ENCODE measurements around the gene SERPINA5. TPM values are rescaled to one million over a fixed set of nuclear protein-coding genes. Genes with fewer than 3 reads are reported as not detected.

Gene SERPINA5
- total RNA-seq, 1 donor = 0.36 TPM

DNA sequence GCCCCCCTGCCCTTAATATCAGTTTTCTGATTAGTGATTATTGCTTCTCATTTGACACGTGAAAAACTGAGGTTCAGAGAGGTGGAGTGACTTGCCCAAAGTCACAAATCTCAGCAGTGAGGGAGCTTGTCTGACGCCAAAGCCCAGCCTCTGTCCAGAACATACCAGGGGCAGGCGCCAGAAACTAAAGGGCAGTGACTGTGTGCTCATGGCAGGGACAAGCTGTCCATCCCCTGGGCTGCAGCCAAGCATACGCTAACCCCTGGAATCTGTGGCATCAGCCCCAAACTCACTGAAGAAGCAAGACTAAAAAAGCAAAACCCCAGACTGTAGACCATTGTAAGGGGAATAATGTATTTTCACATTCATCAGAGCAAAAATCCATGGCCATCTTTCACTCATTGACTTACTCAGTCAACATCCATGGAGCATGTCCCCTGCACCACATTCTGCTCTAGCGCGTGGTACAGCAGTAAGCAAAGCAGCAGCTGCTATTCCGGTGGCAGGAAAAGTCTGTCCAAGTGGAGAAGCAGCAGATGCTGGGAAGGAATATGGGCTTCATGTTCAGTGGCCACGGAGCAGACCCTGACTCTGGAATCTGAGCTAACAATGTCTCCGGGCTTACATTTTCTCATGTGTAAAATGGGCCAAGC lies 21.5 kb upstream of the SERPINA5 start:
- no peaks in the 10 kb centered on the region for H3K9me3 ChIP-seq (ENCODE audit: low read depth, low read length)
- no peaks in the 10 kb centered on the region for H3K79me2 ChIP-seq (ENCODE audit: insufficient read depth, low read length)
- no peak overlapping the region for H3K27ac ChIP-seq (ENCODE audit: low read depth, low read length)
- no peaks in the 10 kb centered on the region for H3K27me3 ChIP-seq (ENCODE audit: insufficient read depth, low read length)
- H2AFZ ChIP-seq (ENCODE audit: low read length) = no peak overlapping the region
- no peak overlapping the region for H3K4me3 ChIP-seq (ENCODE audit: insufficient read depth, low read length)
- no peaks in the 10 kb centered on the region for H3K4me1 ChIP-seq (ENCODE audit: insufficient read depth, low read length)
- H3K4me2 ChIP-seq (ENCODE audit: insufficient read depth, low read length) = no peak overlapping the region
- DNase-seq (ENCODE audit: insufficient read length, low spot score, missing footprints) = peak; percentile 80
- TF ChIP-seq, protein P1, sequence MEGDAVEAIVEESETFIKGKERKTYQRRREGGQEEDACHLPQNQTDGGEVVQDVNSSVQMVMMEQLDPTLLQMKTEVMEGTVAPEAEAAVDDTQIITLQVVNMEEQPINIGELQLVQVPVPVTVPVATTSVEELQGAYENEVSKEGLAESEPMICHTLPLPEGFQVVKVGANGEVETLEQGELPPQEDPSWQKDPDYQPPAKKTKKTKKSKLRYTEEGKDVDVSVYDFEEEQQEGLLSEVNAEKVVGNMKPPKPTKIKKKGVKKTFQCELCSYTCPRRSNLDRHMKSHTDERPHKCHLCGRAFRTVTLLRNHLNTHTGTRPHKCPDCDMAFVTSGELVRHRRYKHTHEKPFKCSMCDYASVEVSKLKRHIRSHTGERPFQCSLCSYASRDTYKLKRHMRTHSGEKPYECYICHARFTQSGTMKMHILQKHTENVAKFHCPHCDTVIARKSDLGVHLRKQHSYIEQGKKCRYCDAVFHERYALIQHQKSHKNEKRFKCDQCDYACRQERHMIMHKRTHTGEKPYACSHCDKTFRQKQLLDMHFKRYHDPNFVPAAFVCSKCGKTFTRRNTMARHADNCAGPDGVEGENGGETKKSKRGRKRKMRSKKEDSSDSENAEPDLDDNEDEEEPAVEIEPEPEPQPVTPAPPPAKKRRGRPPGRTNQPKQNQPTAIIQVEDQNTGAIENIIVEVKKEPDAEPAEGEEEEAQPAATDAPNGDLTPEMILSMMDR (IDR thresholded peaks at IDR 0.05; ENCODE audit: extremely low read depth, low read depth, low read length) = no peak
- H4K20me1 ChIP-seq (ENCODE audit: insufficient read depth, low read length) = no peaks in the 10 kb centered on the region
- H3K36me3 ChIP-seq (ENCODE audit: insufficient read depth, low read length) = no peaks in the 10 kb centered on the region

DNA sequence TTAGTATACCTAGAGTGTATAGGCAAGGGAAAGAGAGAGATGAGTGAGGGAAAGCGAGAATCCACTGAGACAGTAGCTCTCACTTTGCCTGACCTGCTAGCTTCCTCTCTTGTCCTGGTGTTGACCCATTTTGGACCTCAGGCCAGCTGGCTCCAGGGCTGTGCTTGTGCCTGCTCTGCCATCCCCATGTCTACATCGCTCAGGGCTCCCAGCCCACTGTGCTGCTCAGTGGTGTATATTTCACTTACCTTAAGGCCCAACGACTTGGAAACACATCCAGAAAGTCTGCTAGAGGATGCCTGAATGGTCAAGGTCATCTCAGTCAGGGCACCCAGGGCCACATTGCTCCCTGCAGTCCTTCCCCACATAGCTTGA lies 20.9 kb upstream of the SERPINA5 start:
- H3K79me2 ChIP-seq (ENCODE audit: insufficient read depth, low read length) = no peaks in the 10 kb centered on the region
- no peak overlapping the region for H3K27ac ChIP-seq (ENCODE audit: low read depth, low read length)
- H3K4me2 ChIP-seq (ENCODE audit: insufficient read depth, low read length) = no peak overlapping the region
- H3K36me3 ChIP-seq (ENCODE audit: insufficient read depth, low read length) = no peaks in the 10 kb centered on the region
- DNase-seq (ENCODE audit: insufficient read length, low spot score, missing footprints) = no peak
- H4K20me1 ChIP-seq (ENCODE audit: insufficient read depth, low read length) = no peaks in the 10 kb centered on the region
- TF ChIP-seq, protein P1 (IDR thresholded peaks at IDR 0.05; ENCODE audit: extremely low read depth, low read depth, low read length) = no peak
- H3K9me3 ChIP-seq (ENCODE audit: low read depth, low read length) = no peaks in the 10 kb centered on the region
- peaks cover 4% of the 10 kb centered on the region for H3K4me1 ChIP-seq (ENCODE audit: insufficient read depth, low read length)
- no peak overlapping the region for H3K4me3 ChIP-seq (ENCODE audit: insufficient read depth, low read length)
- no peak overlapping the region for H2AFZ ChIP-seq (ENCODE audit: low read length)
- H3K27me3 ChIP-seq (ENCODE audit: insufficient read depth, low read length) = no peaks in the 10 kb centered on the region

DNA sequence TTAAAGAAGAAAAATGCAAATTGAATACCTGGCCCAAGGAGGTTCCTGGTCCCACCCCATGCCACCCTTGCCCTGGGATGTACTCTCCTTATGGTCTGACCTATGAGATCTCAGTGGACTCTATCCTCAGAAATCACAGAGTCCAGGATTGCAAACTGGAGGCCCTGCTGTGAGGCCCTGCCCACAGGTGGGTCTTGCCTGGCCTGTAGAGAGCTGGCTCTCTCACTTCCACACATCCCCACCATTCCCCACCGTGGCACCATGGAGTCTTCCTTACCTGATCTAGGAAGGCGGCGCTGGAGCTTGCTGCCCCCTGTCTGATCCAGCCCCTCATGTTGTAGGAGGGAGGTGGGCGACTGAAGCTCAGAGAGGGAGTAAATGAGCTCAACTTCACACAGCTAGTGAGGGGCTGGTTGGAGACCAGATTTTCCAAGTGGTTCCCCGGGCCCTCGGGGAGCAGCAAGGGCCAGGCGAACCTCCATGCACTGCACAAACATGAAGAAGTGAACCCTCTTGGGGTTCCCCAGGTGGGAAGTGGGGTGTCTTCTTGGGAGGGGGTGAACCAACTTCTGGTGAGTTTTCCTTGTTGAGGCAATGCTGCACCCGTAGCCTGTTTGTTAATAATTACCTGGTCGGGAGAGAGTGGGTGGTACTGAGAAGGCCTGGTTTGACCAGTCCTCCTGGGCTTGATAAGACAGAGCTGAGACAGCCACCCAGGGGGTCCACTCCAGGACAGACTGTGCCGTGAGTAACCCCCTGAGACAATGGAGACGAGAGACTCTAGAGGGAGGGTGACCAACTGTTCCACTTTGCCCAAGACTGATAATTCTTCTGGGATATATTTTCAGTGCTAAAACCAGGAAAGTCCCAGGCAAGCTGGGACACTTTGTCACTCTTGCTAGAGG lies 20.2 kb upstream of the SERPINA5 start, which contains the start of gene SERPINA4:
Gene SERPINA4 (plus strand): TSS at position 692 of the 905 bp plus-strand sequence. CDS start 2,041 bp downstream, outside the sequence.
- no peaks in the 10 kb centered on the region for H3K9me3 ChIP-seq (ENCODE audit: low read depth, low read length)

More for the DNA sequence above, 20.2 kb upstream of the SERPINA5 start, which contains the start of gene SERPINA4:
- no peak within 1 kb of the TSS for H3K4me3 ChIP-seq (ENCODE audit: insufficient read depth, low read length)
- no peak within 1 kb of the TSS for H3K27ac ChIP-seq (ENCODE audit: low read depth, low read length)
- no peaks in the 10 kb centered on the region for H3K36me3 ChIP-seq (ENCODE audit: insufficient read depth, low read length)
- no peaks in the 10 kb centered on the region for H4K20me1 ChIP-seq (ENCODE audit: insufficient read depth, low read length)
- DNase-seq (ENCODE audit: insufficient read length, low spot score, missing footprints) = no peak
- no peaks in the 10 kb centered on the region for H3K27me3 ChIP-seq (ENCODE audit: insufficient read depth, low read length)
- no peaks in the 10 kb centered on the region for H3K79me2 ChIP-seq (ENCODE audit: insufficient read depth, low read length)
- H3K4me2 ChIP-seq (ENCODE audit: insufficient read depth, low read length) = no peak within 1 kb of the TSS
- peaks cover 4% of the 10 kb centered on the region for H3K4me1 ChIP-seq (ENCODE audit: insufficient read depth, low read length)
- TF ChIP-seq, protein P1 (IDR thresholded peaks at IDR 0.05; ENCODE audit: extremely low read depth, low read depth, low read length) = no peak
- no peak within 1 kb of the TSS for H2AFZ ChIP-seq (ENCODE audit: low read length)
